Measurements from ENCODE around the gene LRRC28. TPM values are rescaled to one million over a fixed set of nuclear protein-coding genes. Genes with fewer than 3 reads are reported as not detected.
"Not testable (repeated sequence)": the region's sequence is repeated elsewhere in the genome, so short reads cannot be mapped to it uniquely, and the experiment has no call there.

Gene LRRC28
- total RNA-seq, 1 donor = 26.1 TPM

GRCh38 chr15:99385865-99386264, 134.6 kb downstream of the LRRC28 start:
- no peak for DNase-seq (ENCODE audit: low read depth in 2 of 3, low spot score in 2 of 3)

- no peak for DNase-seq (ENCODE audit: low read depth in 2 of 3, low spot score in 2 of 3)
Measured at GRCh38 chr15:99386391-99386790, 135.1 kb downstream of the LRRC28 start.

GRCh38 chr15:99387421-99388168, 136.3 kb downstream of the LRRC28 start:
- peak in 1 of 3 donors; percentile 22 for DNase-seq (ENCODE audit: low read depth in 2 of 3, low spot score in 2 of 3)

- no peak for DNase-seq (ENCODE audit: low read depth in 2 of 3, low spot score in 2 of 3)
Measured at GRCh38 chr15:99390667-99391066, 139.4 kb downstream of the LRRC28 start.

GRCh38 chr15:99393641-99394040, 142.4 kb downstream of the LRRC28 start:
- no peak for DNase-seq (ENCODE audit: low read depth in 2 of 3, low spot score in 2 of 3)

GRCh38 chr15:99396375-99396774, 145.1 kb downstream of the LRRC28 start:
- no peak for DNase-seq (ENCODE audit: low read depth in 2 of 3, low spot score in 2 of 3)

- DNase-seq (ENCODE audit: low read depth in 2 of 3, low spot score in 2 of 3) = no peak
Measured at GRCh38 chr15:99399061-99399460, 147.8 kb downstream of the LRRC28 start.

- DNase-seq (ENCODE audit: low read depth in 2 of 3, low spot score in 2 of 3) = no peak
Measured at GRCh38 chr15:99399618-99400017, 148.3 kb downstream of the LRRC28 start.

- not testable (repeated sequence) for DNase-seq (ENCODE audit: low read depth in 2 of 3, low spot score in 2 of 3)
Measured at GRCh38 chr15:99401216-99401615, 149.9 kb downstream of the LRRC28 start.

- no peak for DNase-seq (ENCODE audit: low read depth in 2 of 3, low spot score in 2 of 3)
Measured at GRCh38 chr15:99402014-99402729, 150.9 kb downstream of the LRRC28 start.

- no peak for DNase-seq (ENCODE audit: low read depth in 2 of 3, low spot score in 2 of 3)
Measured at GRCh38 chr15:99403597-99403996, 152.3 kb downstream of the LRRC28 start.

- no peak for DNase-seq (ENCODE audit: low read depth in 2 of 3, low spot score in 2 of 3)
Measured at GRCh38 chr15:99404454-99404853, 153.2 kb downstream of the LRRC28 start.

GRCh38 chr15:99406120-99406519, 154.8 kb downstream of the LRRC28 start:
- no peak for DNase-seq (ENCODE audit: low read depth in 2 of 3, low spot score in 2 of 3)

- no peak for DNase-seq (ENCODE audit: low read depth in 2 of 3, low spot score in 2 of 3)
Measured at GRCh38 chr15:99406716-99407487, 155.6 kb downstream of the LRRC28 start.

GRCh38 chr15:99407716-99408115, 156.4 kb downstream of the LRRC28 start:
- no peak for DNase-seq (ENCODE audit: low read depth in 2 of 3, low spot score in 2 of 3)

- DNase-seq (ENCODE audit: low read depth in 2 of 3, low spot score in 2 of 3) = no peak
Measured at GRCh38 chr15:99408236-99409096, 157.2 kb downstream of the LRRC28 start.

GRCh38 chr15:99409097-99409473, 157.8 kb downstream of the LRRC28 start:
- peak in 2 of 3 donors; percentile 40 to 44 for DNase-seq (ENCODE audit: low read depth in 2 of 3, low spot score in 2 of 3)

GRCh38 chr15:99409560-99409959, 158.3 kb downstream of the LRRC28 start:
- no peak for DNase-seq (ENCODE audit: low read depth in 2 of 3, low spot score in 2 of 3)

GRCh38 chr15:99410477-99410876, 159.2 kb downstream of the LRRC28 start:
- DNase-seq (ENCODE audit: low read depth in 2 of 3, low spot score in 2 of 3) = no peak

GRCh38 chr15:99411234-99411633, 160.0 kb downstream of the LRRC28 start:
- no peak for DNase-seq (ENCODE audit: low read depth in 2 of 3, low spot score in 2 of 3)
